ENCODE data around the gene ARHGAP10. TPM values are rescaled to one million over a fixed set of nuclear protein-coding genes. Genes with fewer than 3 reads are reported as not detected.

ARHGAP10 gene
- total RNA-seq, 1 donor from 2014 or later = 71.0 TPM

DNA sequence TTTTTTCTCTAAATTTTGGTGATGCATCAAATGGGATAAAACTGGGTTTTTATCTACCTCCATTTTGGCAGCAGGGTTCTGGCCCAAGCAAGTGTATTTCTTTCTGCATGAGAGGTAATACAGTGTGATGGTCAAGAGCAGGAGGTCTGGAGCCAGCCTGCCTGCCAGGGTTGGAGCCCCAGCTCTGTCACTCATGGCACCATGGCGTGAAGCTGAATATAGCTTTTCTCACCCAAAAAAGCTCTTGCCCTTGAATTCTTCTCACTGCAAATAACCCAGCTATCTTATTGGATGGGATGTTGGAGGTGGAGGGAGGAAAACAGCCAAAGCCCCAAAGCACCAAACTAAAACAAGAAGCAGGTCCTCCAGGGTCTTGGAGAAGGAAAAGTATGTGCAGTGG lies 218.4 kb downstream of the ARHGAP10 start:
- DNase-seq (ENCODE audit: low spot score) = no peak

DNA sequence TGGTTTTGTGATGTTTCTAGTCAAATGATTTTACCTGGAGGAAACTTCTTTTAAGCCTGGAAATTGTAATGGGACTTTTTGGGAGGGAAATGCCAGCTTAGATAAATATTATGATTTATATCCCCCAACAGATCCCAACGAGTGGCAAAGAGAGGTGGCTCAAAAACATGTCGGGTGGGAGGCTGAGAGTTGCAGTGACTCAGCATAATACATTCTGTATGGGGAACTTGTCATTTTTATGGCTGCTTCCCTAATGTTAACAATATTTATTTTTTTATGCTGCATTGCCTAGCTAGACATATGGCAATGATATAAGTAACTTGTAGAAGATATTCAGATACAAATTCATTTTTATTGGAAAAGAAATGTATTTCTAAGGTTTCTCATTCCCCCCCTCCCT lies 219.0 kb downstream of the ARHGAP10 start:
- no peak for DNase-seq (ENCODE audit: low spot score)

DNA sequence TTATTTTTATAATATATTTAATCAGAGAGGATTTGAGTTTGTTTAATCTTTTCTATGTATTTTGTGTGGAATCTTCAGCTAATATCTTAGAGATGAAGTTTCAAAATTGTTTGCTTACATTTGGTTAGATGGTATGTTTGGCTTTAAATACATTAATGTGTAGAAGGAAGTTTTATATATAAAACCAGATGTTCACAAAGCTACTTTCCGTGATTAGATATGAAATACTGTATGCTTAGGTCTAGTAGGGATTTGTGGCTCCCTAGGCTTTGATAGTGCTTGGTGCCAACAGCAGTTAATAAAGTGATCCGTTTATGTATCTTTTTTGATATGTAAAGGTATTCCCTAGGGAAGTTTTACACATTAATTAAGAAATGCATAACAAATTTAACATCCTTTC lies 223.0 kb downstream of the ARHGAP10 start:
- DNase-seq (ENCODE audit: low spot score) = peak; percentile 27

DNA sequence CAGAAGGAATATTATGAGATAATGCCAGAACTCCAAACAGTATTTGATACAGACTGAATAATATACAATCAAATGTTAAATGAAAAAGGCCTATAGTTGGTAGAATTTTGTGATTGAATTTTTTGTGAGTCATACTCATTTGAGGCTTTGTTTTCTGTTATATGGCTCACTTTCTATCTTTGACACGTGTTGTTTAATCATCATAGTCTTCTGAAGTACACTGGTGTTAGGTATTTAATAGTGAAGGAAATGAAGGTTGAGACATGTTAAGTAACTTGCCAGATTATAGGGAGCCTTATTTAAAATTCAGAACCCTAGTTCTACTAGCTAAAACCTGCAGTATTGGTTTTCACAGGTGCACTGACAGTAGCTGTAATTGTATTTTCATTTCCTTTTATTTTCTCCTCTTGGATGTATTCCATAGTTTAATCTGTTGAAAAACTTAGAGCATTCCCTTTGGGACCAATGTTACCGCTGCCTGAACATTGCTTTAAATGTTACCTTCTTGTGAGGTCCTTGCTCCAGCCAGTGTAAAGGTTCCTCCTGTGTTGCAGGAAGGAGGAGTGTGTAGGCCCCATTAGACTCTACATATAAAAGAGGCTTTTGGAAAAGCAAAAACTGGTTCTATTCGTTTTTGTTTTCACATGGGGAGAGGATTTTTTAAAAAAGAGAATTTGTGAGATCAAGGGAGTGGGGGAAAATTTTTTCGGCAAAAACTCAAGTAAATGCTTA lies 224.1 kb downstream of the ARHGAP10 start:
- no peak for DNase-seq (ENCODE audit: low spot score)

DNA sequence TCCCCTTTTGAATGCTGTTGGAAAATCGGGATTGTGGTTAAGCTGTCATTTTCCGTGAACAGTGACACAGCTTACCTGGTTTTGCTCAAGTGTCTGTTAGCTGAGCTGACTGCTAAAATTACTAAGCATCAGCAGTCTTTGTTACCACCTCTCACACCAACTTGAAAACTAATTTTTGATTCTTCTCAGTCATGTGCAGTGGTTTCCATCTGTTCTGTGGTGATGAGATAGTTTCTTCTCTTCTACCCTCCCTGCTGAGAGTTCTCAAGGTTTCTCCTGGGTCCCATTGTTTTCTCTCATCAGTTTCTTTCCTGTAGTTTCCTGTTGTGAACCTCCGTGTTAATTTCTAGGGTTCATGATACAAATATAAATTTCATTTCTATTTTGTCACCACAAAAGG lies 225.6 kb downstream of the ARHGAP10 start:
- no peak for DNase-seq (ENCODE audit: low spot score)

DNA sequence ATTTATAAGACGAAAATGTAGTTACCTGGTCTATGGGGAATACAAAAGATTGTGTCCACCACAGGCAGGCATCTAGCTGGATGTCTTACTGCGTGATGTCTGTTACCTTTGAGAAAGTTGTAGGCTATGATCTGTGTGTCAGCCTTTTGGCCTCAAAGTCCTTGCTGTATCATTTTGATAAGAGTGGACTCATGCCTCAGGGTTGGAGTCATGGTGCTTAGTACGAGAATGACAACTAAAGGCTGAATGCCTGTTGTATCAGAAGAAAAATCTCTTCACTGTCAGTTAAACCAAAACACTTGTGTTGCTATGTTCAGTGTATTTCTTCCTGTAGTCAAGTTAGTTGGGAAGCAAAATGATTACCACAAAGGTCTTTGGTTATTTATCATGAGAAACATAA lies 226.2 kb downstream of the ARHGAP10 start:
- no peak for DNase-seq (ENCODE audit: low spot score)

DNA sequence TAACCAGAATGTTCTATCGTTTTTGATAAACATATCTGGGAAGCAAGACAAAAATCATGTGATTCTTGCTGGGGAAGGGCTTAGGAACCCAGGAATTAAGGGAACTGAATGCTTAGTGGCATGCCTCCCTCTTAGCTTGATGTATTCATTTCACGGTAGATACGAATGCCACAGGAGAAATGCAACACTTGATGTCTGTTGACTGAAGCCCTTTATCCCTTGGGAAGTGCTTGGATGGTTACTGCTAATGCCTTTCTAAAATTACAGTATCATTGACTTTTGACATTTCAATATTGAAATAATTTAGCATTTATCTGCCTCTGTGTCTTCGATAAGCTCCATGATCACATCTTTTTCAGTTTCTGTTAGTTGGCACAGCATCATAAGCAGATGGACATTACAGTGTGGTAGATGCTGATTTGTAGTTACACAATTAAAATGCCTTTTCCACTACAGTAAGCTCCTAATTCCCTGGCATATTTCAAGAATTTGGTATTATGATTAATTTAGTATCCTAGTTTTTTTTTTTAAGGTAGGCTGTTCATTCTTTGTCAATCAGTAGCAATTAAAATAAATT lies 226.7 kb downstream of the ARHGAP10 start:
- no peak for DNase-seq (ENCODE audit: low spot score)

DNA sequence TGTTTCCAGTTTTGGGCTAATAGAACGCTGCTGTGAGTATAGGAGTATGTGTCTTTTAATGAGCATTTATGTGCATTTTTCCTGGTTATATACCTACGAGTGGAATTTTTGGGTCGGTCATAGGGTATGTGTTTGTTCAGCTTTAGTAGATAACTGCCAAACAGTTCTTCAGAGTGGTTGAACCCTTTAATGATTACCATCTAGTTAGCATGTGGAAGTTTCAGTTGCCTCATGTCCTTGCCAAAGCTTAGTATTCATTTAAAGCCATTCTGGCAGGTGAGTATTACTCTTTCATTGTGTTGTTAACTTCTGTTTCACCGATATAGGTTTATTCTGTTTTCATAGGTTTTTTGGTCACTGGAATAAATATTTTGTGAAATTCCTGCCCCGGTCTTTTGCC lies 229.1 kb downstream of the ARHGAP10 start:
- DNase-seq (ENCODE audit: low spot score) = no peak

DNA sequence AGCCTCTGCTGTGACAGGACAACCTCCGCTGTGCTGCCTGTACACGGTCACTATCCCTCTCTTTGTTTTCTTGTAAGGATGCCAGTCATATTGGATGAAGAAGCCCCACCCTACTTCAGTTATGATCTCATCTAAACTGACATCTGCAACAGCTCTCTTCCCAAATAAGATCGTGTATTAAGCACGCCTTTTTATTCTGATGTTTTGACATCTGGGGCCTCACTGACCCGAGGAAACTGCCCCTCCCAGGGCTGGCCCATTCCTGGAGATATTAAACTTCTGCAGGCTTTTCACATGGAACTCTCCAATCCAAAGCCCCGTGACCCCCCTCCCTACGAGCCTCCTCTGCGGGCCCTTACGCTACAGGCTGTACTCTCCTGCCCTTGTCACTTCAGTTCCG lies 232.0 kb downstream of the ARHGAP10 start:
- DNase-seq (ENCODE audit: low spot score) = no peak

DNA sequence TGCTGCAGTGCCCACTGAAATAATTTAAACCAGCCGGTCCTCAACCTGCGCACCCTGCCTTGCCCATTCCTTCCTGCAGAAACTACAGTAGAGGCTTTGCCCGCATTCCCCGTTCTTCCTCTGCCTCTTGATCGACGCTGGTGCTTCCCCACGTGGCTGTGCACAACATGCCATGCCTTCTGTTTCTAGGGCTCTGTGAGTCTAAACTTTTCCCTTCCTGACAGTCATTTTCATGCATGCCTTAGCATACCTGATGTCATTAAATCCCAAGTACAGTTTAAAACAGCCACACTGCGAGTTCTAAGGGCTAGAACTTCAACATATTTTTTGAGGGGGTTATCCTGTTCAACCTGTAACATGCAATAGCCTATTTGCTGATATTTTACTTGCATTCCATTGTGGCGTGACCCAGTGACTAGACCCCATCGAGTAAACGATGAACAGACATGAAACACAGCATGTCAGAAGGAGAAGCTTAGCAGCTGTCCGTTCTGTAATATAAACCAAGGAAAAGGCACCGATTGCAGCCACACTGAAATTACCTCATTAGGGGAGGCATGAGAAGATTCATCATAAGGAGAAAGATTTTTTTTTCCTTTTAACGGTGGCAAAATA lies 232.5 kb downstream of the ARHGAP10 start:
- no peak for DNase-seq (ENCODE audit: low spot score)

DNA sequence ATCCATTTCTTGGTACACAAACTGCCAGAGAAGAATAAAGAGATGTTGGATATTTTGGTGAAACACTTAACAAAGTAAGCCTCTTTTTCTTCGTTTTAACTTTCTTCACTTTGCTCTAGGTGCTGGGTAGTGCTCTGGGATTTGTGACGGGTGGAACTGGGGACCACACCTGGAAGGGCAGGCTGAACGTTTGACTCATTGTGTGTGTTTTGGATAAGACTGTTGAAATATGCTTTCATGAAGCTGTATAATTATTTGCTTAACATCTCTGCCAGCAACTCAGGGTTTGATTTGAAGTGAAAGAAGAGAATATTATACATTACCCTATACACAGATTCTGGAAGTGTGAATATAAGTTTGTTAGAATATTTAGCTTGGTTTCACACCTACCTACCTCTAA lies 233.2 kb downstream of the ARHGAP10 start:
- DNase-seq (ENCODE audit: low spot score) = no peak

DNA sequence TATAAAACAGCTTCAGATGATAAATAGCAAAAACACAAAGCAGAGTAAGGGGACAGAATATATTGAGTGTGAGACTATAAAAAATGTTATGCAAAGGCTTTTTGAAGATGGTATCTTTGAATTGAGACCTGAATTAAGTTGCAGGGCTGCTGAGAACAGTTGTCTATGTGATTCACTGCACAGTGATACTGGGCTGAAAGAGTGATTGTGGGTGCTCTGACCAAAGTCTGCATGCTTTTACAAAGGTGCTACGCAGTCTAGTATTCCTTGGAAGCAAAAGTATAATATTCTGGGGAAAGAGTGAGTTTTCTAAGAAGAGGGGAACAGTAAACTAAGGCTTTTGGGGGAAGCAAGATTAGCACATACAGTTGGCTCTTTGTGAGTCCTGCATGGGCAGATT lies 234.0 kb downstream of the ARHGAP10 start:
- DNase-seq (ENCODE audit: low spot score) = no peak

DNA sequence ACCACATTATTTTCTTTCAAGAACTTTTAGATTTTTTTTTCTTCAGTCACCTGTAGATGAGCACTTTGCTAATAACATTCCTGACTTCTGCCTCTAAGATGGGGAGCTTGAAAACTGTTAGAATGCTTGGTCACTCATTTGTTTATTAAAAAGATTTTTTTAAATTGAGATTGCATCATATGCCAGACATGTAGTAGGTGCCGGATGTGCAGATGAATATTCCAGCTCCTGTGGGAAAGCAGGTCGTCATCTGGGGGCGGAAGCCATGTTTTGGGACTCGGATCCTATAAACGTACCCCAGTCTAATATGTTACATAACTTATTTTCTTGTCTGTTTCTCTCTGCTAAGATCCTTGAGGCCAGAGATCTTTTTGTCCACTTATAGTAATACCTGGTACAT lies 236.8 kb downstream of the ARHGAP10 start:
- no peak for DNase-seq (ENCODE audit: low spot score)

DNA sequence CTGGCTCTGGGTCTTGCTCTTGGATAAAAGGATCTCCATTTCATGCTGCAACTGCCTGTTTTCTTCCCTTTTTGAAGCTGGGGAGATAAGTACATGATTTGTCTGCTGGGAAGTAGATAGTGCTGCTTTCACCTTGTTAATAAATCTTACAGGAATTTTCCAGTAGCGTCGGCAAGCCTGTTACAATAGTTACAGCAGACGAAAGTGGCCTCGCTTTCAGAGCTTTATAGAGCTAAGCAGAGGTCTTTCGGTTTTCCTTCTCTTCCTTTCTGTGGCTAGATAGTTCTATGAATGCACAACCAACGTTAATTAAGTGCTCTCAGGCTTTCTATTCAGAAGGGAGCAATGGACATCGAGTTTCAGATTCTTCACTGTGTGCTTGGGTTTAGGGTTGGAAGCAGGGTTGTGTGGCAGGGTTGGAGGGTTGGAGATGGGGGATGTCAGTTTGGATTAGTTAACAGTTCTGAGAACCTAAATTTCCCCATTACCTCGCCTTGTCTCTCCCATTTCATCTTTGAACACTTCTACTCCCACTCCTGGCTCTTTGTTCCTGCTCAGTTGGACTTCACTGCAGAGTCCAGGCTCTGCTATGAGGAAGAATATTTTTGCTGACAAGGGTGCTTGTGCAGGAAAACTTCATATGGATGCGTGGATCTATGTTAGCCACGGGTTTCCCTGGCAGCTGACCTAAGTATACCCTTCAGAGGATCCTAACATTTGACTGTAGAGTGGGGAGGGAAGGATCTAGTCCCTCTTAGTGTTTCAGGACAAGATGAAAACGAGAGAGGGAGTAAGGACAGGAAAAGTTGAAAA lies 237.9 kb downstream of the ARHGAP10 start:
- peak; percentile 56 for DNase-seq (ENCODE audit: low spot score)

DNA sequence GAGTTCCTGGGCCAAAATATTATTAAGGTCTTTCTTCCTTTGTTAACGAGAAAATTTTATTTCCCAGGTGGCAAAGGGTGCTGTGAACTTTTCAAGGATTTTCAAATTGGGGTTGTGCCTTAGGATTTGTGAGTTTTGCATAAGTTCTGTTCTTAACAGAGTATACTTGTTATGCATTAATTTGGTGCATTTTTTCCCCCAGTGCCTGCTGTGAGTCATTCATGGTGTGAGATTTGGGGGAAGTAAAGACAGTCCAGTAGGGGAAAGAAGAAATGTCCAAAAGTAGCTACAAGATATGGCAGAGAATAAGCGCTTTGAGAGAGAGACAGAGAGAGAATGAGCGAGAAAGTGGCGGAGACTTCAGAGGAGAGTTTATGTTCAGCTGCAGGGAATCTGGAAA lies 239.2 kb downstream of the ARHGAP10 start:
- DNase-seq (ENCODE audit: low spot score) = no peak

DNA sequence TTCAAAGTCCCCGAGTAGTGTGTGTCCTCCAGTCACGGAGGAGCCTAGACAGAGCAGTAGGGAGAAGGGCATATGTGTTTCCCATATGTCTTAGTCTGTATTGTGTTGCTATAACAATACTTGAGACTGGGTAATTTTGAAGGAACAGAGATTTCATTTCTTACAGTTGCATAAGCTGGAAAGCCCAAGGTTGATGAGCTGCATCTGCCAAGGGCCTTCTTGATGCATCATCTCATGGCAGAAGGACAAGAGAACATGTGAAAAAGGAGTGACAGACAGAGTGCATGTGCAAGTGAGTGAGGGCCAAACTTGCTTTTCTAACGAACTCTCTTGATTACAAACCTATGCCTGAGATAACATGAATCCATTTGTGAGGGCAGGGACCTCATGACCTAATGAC lies 243.4 kb downstream of the ARHGAP10 start:
- no peak for DNase-seq (ENCODE audit: low spot score)

DNA sequence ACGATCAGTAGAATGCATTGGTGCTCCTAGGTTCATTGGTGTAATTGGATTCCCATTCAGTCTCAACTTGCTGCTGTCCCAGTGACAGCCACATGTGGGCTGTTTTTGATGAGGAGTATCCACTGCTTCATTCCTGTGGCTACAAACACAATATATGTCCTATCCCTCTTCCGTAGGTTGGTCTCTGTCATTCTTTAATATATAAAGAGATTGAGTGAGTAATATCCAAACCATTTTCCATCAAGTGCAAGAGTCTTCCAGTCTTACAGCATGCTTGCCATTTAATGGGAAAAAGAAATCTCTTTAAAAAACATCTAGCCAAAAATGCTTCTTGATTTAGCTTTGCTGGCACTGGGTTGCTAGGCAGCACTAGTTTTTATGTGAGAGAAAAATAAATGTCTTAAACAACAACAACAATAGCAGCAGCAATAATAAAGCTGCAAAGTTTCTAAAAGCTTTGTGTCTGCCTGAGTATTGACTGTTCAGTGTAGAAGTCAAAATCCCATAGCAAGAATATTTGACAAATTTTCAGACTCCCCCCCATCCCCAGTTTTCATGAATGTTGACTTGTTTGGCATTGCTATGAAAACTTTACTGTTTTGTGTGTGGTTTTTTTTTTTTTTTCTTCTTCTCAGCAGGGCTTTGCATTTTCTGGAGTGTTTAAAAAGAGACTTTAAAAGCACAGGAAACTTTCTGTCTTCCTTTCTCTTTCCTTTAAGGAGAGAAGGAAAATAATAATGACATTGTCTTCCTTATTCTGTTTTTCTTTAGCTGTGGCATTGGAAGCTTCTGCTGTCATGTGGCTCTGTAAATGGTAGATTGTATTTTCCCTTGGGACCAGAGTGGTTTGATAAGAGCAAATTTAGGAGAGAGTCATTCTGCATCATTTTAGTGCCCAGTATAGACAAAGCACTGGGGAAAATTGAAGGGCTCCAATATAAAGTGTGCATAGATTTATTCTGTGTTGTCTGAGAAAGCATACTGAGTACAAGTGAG lies 244.3 kb downstream of the ARHGAP10 start:
- DNase-seq (ENCODE audit: low spot score) = no peak

DNA sequence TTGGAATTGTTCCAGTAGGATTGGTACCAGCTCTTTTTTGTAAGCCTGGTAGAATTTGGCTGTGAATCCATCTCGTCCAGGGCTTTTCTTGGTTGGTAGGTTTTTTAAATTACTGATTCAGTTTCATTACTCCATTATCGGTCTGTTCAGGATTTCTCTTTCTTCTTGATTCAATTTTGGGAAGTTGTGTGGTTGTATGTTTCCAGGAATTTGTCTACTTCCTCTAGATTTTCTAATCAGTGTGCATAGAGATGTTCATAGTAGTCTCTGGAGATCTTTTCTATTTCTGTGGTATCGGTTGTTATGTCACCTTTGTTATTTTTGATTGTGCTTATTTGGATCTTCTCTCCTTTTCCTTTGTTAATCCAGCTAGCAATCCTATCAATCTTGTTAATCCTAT lies 248.7 kb downstream of the ARHGAP10 start:
- DNase-seq (ENCODE audit: low spot score) = no peak

DNA sequence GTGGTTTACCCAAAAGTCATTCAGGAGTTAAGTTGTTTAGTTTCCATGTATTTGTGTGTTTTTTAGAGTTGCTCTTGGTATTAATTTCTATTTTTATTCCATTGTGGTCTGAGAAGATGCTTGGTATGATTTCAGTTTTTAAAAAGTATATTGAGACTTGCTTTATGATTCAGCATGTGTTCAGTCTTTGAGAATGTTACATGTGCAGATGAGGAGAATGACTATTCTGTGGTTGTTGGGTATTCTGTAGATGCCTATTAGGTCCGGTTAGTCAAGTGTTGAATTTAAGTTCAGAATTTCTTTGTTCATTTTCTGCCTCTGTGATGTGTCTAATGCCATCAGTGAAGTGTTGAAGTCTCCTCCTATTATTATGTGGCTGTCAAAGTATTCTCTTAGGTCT lies 249.4 kb downstream of the ARHGAP10 start:
- no peak for DNase-seq (ENCODE audit: low spot score)

DNA sequence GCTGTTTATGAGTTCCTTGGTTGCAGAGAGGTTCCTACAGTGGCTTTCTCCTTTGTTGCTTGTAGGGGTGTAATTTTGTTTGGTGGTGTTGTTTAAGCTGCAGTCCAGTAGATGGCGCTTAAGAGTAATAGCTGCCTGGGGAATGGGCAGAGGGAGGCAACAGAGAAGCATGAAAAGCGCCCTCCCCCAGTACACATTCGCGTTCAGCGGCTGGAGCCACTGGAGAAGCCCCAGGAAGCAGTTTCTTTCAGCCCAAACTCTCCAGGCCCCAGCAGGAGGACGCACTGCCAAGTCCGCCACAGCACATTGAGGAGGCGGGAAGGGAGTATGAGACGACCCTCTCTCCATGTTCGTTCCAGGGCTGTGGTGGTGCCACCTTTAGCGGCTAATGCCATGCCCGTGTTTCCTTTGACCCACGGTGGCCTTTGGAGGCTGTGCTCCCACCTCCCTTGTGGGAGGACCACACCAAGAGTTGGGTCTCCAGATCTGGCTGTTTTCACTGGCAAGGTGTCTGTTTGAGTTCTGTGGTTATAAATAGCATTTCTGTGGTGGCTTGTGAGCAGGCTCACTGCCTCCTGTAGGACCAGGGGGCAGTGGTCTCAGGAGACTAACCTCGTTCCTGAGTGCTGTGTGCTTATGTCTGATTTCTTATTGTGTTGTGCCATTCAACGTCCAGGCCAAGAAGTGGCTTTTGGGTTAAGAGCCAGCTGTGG lies 252.3 kb downstream of the ARHGAP10 start:
- no peak for DNase-seq (ENCODE audit: low spot score)

DNA sequence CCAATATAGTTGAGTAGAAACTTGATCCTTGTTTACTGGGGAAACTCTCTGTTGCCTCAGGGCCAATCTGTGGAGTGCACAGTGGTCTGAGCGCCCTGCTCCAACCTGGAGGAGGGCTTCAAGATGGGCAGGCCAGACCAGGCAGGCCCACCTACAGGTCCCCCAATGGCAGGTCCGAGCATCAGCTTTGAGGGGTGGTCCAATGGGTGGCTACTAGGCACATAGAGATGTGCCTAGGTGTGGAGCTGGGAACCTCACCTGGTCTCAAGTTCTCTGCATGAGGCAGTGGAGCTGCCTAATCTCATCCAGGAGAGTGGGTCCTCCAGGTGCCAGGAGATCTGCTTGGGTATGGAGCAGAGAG lies 252.9 kb downstream of the ARHGAP10 start:
- DNase-seq (ENCODE audit: low spot score) = no peak
